DMS 273 treated with DMSO at 0.1 percent for 48 hours (cell line): ENCODE results near the gene MRPL37.
"Not testable (repeated sequence)": the region's sequence is repeated elsewhere in the genome, so short reads cannot be mapped to it uniquely, and the experiment has no call there.

Experiments
- DNase-seq: peaks from one replicate; lab custom pipeline; 2025; lab: John Stamatoyannopoulos, UW

The MRPL37 gene

DNA sequence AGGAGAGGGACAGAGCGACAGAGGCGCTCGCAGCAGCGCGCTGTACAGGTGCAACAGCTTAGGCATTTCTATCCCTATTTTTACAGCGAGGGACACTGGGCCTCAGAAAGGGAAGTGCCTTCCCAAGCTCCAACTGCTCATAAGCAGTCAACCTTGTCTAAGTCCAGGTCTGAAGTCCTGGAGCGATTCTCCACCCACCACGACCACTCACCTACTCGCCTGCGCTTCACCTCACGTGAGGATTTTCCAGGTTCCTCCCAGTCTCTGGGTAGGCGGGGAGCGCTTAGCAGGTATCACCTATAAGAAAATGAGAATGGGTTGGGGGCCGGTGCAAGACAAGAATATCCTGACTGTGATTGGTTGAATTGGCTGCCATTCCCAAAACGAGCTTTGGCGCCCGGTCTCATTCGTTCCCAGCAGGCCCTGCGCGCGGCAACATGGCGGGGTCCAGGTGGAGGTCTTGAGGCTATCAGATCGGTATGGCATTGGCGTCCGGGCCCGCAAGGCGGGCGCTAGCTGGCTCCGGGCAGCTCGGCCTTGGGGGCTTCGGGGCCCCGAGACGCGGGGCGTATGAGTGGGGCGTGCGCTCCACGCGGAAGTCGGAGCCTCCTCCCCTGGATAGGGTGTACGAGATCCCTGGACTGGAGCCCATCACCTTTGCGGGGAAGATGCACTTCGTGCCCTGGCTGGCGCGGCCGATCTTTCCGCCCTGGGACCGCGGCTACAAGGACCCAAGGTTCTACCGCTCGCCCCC, at the start of gene MRPL37, which contains the start of gene CYB5RL:
TSS of gene MRPL37 (plus strand) at position 403 of the 754 bp plus-strand sequence. CDS start at position 480, 77 bp downstream.
TSS of gene CYB5RL (minus strand) at position 266 of the 754 bp plus-strand sequence. CDS start 4,414 bp downstream, outside the sequence.
- peak; percentile 94 for DNase-seq

GRCh38 chr1:54151013-54151412, 49.0 kb upstream of the MRPL37 start:
- DNase-seq = no peak

DNA sequence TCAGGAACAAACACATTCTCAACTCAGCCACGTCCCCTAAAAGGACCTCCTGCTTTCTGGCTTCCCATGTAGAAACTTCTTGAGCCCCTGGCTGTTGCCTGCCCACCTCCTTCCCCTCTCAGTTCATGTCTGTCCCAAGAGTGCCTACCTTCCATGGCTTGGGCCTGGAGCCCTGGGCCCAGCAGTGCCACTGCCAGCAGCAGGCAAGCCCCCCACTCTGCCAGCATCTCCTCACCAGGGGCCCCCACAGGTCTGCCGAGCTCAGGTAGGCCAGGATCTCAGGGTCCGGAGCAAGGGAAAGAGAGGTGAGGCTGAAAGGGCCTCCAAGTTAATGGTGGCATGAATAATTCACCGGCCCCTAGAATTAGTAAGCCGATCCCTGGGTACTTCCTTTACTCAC, 47.3 kb upstream of the MRPL37 start, which contains the start of gene CDCP2:
TSS of gene CDCP2 (minus strand) at position 305 of the 400 bp plus-strand sequence. CDS start at position 227, 78 bp downstream.
- DNase-seq = no peak

DNA sequence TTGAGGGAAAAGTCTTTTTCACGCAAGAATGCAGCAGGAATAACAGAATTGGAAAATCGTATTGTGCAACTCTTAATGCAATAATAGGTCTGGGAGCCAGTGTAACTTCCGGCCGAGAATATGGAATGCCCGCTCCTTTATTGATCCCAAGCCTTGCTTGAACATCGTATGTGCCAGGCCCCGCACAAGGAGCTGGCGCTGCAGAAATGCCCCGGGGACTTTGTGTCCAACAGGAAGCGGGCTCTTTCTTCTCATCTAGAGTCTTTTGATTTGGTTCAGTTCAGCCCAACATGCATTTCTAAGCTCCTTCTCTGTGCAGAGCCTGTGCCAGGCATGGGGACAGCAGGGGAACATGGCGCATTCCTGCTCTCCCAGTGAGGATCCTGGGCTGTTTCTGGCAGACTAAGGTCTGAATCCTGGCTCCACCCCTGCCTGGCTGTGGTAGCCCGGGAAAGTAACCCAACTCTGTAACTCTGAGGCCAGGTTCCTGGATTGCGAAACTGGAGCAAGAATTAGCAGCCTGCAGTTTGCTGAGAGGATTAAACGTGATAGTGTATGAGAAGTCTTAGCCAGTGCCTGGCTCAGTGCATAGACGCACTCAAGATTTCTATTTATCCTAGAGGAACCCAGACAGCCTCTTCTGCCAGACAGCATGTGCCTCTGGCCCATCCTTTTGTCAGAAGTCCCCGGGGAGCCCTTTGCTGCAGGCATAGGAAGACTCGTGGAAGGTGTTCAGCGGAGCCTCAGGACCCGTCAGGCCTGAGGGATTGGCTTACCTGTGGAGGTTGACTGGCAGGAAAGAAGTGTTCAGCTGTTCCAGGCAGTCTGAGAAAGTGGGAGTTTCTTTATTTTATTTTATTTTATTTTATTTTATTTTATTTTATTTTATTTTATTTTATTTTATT, 46.2 kb upstream of the MRPL37 start:
- no peak for DNase-seq

- DNase-seq = no peak
Observed at GRCh38 chr1:54156201-54156600, 43.8 kb upstream of the MRPL37 start.

DNA sequence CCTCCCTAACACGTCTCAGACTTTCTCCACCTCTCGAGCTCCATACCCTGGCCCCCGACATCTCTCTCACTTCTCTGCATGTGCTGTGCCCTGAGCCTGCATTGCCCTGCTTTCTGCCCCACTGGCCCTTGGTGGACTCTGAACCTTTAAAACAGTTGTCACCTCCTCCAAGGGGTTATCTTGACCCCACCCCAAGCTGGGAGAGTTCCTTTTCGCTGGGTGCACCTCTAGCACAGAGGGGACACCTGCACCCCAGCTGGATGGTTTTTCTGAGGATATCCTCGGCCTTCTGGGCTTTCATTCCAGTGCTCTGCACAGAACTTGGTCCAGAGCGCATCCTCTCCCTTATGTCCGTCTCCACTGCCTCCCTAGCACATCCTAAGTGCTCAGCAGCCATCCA, 43.0 kb upstream of the MRPL37 start:
- no peak for DNase-seq

GRCh38 chr1:54157401-54157800, 42.6 kb upstream of the MRPL37 start:
- DNase-seq = no peak

DNA sequence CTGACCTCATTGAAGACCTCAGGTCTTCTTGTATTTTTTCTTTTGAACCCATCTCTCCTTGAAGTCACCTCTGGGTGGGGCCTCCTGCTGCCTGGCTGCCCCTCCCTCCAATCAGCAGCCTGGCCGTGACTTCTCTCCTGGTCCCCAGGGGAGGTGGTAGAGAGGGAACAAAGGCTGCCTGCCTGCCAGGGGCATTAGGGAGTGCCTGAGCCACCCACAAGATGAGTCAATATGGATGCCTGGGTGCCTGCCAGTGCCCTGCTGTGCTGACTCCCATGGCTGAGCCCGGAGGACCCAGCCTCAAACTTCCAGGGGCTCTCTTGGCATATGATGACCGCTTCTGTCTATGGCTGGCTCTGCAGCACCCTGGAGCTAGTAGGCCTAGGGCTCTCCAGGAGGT, 41.9 kb upstream of the MRPL37 start:
- DNase-seq = no peak

- no peak for DNase-seq
Observed at GRCh38 chr1:54159733-54160316, 40.1 kb upstream of the MRPL37 start.

- DNase-seq = no peak
Observed at GRCh38 chr1:54160351-54160750, 39.6 kb upstream of the MRPL37 start.

- DNase-seq = no peak
Observed at GRCh38 chr1:54161495-54162168, 38.3 kb upstream of the MRPL37 start.

DNA sequence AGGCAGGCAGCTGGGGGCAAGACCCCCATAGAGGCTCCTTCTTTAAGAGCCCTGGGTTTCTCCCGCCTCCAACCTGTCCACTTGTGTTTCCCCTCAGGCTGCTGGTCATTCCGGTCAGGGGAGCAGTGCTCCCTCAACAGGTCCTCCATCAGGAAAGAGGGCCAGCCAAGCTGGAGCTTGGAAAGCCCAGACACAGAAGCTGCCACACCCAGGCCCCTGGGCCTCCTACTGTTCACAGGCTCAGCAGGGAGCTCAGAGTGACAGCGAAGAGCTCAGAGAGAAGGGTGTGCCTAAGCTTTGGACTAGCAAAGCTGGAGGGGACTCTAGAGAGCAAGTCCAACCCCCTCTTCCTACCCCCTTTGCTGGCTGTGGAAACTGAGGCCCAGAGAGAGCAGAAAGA, 36.9 kb upstream of the MRPL37 start:
- no peak for DNase-seq

DNA sequence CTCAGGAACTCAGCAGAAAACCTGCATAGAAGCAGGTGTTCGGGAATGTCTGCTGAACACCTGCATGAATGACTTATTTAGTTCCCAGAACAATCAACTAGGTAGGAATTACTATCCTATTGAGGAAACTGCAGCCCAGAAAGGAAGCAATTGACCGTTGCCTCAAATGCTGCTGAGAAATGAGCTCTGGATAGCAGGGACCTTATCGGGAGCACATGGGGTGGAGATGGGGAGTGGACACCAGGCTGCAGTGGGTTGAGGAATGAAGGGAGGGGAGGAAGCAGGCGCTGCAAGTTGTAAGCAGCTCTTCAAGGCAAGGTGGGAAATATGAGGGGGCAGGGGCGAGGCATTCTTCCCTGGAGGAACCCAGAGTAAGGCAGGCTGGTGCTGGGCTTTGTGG, 36.4 kb upstream of the MRPL37 start:
- no peak for DNase-seq

- no peak for DNase-seq
Observed at GRCh38 chr1:54165146-54165545, 34.8 kb upstream of the MRPL37 start.

DNA sequence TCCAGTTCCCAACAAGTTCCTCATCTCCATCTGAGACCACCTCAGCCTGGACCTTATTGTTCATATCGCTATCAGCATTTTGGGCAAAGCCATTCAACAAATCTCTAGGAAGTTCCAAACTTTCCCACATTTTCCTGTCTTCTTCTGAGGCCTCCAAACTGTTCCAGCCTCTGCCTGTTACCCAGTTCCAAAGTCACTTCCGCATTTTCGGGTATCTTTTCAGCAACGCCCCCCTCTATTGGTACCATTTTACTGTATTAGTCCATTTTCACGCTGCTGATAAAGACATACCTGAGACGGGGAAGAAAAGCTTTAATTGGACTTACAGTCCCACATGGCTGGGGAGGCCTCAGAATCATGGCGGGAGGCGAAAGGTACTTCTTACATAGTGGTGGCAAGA, 33.6 kb upstream of the MRPL37 start:
- DNase-seq = not testable (repeated sequence)

DNA sequence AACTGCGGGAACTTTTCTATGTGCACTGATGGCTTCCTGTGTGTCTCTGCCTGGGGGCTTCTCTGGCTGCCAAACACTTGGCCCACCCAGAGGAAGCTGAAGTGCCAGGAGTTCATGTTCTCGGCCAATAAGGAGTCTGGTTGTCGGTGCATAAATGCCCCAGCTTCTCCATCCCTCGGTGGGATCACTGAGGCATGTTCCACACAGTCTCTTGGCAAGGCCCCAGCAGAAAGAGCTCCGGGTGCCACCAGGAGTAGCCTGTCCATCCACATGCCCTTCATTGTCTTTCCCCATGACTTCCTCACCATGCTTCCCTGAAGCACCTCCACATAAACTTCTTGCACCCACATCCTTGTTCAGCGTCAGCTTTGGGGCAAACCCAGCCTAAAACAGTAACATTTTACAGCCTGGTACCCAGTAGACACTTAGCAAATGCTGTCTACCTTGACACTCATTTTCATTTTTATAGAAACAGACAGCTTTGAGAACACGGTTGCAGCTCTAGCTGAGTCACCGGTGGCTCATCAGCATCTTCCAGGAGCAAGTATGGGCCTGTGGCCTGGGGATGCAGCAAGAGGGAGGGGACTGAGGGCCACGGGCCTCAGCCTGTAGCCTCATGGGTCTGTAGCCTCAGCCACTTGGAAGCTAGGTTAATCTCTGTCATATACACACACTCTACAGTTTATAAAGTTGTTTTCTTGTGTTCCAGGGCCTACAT, 32.4 kb upstream of the MRPL37 start:
- DNase-seq = no peak

DNA sequence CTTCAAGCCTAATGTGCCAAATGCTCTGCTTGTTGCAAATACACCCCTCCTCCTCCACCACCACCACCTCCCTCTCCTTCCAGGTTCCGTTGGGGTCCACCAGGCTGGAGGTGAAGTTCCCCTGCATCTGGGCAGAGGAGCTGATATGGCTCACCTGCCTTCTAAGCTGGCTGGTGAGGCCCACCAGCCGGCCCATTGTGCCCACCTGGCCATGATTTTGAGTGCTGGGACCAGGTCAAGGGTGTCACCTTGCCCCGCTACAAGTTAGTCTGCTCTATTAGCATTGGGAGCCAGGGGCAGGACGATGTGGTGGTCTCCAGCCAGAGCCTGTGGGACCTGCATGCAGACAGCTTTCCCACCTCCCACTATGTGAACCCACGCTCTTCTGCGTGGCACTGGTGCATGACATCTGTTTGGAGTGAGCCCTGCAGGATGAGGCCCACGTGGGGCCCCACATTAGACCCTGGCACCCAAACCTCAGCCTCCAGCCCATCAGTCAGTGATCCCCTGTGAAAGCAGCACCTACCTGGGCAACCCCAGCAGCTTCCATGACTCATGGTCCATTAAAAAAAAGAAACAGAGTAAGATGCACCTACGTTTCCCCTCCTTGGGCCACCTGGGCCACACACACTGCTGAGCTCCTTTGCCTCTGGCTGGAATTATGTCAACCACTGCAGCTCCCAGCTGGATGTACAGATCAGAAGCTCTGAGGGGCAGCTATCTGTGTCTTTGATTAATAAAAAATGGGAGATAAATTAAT, 31.6 kb upstream of the MRPL37 start:
- DNase-seq = no peak

DNA sequence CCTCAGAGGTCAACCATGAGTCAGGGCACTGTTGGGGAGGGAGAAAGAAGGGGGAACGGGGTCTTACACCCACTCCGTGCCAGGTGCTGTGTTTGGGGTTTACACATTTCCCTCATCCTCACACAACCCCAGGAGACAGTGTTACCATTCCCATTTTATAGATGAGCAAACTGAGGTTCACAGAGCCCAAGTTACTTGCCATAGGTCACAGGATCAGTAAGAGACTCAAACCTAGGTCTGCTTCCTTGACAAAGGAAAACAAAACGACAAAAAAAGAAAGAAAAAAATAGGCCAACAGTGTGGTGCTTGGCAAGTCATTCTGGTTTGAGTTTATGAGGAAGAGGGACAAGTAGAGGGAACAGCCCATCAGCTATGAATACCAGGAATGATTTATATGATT, 30.9 kb upstream of the MRPL37 start:
- no peak for DNase-seq

DNA sequence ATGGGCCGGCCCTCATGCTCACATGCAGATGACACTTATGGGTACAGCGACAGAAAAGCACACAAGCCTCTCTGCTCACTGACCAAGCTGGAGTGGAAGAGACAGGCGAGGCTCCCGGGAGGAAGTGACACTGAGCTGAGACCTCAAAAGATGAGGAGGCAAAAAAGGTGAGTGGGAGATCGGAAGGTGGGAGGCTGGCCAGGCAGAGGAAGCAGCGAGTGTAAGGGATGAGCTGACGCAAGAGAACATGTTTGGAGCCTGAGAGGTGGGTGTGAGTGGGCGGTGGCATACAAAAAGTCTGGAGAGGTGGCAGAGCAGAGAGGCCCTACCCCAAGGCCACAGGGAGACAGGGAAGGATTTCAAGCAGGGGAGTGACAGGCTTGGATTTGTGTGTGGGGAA, 29.0 kb upstream of the MRPL37 start:
- DNase-seq = no peak

DNA sequence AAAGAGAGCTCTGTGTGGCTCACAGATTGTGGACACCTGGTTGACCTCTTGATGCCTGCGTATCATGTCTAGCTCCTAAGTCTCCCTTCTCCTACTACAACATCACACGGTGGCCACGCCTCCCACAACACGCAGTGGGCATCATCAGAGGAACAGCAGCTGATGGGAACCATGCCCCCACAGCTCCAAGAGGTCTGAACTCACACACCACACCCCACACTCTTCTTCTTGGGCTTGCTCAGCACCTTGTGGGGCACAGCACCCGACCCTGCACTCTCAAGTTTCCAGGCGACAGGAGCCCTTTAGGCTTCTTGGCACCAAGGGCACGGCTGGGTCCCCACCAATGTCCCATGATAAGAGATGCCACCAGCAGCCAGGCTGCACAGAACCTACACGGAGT, 28.4 kb upstream of the MRPL37 start:
- no peak for DNase-seq
